ENCODE data around the gene CCDC196.

The CCDC196 gene

DNA sequence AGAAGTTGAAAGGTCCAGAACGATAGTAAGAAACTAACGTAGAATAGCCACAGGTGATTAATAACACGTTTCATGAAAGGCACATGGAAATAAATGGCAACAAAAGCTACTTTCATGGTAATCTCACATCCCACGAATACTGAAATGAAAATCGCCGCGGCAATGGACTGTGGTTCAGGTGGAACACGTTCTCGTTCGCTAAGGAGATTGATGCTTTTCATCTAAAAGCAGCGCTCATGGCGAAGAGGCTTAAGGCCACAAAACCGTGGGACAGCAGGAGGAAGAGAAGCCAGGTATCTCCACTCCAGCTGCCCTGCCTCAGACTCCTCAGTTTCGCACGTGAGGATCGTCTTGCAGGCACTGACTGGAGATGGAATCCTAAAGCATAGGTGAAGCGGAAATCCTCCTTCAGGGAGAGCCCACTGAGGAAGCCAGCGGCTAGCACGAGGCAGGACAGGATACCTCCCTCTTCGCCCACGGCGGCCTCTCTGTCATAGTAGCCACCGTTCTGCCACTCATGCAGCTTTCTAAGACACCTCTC, 21.1 kb downstream of the CCDC196 start:
- Mint-ChIP-seq H3K36me3 (ENCODE audit: low read depth) (peaks cover 10% of the 10 kb centered on the region), H3K4me1 (peaks cover 25% of the 10 kb centered on the region), H3K4me3 (peak overlapping the region; percentile 87), H3K27ac (peak overlapping the region; percentile 94), H3K9me3 (peaks cover 3% of the 10 kb centered on the region), H3K27me3 (ENCODE audit: low read depth, poor library complexity) (peaks cover 20% of the 10 kb centered on the region)
- no peak for DNase-seq
- TF ChIP-seq, protein P1, sequence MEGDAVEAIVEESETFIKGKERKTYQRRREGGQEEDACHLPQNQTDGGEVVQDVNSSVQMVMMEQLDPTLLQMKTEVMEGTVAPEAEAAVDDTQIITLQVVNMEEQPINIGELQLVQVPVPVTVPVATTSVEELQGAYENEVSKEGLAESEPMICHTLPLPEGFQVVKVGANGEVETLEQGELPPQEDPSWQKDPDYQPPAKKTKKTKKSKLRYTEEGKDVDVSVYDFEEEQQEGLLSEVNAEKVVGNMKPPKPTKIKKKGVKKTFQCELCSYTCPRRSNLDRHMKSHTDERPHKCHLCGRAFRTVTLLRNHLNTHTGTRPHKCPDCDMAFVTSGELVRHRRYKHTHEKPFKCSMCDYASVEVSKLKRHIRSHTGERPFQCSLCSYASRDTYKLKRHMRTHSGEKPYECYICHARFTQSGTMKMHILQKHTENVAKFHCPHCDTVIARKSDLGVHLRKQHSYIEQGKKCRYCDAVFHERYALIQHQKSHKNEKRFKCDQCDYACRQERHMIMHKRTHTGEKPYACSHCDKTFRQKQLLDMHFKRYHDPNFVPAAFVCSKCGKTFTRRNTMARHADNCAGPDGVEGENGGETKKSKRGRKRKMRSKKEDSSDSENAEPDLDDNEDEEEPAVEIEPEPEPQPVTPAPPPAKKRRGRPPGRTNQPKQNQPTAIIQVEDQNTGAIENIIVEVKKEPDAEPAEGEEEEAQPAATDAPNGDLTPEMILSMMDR (IDR thresholded peaks at IDR 0.05) = no peak

DNA sequence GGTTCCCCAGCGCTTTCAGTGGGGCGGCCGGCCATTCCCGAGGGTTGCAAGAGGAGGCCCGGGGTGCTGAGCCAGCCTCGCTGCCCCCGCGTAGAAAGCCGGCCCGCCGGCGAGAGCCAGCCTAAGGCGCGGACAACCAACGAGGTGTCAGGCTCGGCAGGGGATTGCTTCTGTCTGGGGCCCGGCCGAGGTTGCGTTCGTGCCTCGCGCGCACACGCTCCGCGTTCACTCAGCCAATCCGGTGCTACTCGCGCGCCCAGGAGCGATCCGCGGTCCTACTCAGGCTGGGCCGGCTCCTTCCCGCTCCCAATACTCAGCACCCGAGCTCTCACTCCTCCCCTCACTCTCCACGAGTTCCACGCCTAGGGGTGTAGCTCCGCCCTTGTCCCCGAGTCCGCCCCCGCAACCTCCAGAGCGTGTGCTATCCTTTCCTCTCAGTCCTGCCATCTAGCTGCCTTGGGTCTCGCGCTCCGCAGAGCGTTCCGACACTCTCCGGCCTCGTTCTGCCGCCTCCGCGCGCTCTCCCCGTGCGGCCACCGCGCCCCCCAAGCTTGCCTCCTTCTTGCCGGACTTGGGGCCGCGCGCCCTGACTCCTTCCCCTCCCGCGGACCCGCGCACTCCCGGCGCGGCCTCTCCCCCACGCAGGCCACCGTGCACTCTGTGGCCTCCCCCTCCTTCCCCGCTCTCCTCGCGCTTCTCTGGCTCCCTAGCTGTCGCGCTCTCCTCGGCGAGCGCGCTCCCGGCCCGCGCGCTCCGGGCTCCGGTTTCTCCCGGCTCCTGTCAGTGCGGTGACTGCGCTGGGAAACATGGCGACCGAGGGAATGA, 21.8 kb downstream of the CCDC196 start, which contains the start of gene GPHN:
GPHN (plus strand) TSS at position 426 of the 825 bp plus-strand sequence.
- Mint-ChIP-seq H3K4me3 (peak within 1 kb of the TSS; percentile 87), H3K9me3 (peaks cover 2% of the 10 kb centered on the region), H3K36me3 (ENCODE audit: low read depth) (peaks cover 7% of the 10 kb centered on the region), H3K27me3 (ENCODE audit: low read depth, poor library complexity) (peaks cover 20% of the 10 kb centered on the region), H3K4me1 (peaks cover 25% of the 10 kb centered on the region), H3K27ac (peak within 1 kb of the TSS; percentile 94)
- DNase-seq = peak; percentile 91
- TF ChIP-seq, protein P1 (IDR thresholded peaks at IDR 0.05) = no peak

DNA sequence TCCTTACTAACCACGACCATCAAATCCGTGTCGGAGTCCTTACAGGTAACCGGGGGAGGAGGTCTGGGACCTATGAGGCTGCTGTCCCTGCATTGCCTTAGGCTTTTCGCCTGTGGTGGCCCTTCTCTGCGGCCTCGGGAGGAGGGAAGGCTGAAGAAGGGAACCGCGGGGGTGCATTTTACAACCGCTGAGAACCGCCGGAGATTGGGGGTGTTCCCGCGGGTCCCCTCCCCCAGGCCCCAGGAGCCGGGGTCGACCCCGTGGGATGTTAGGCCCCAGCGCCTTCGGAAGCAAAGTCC, 22.3 kb downstream of the CCDC196 start:
- Mint-ChIP-seq H3K4me3 (peak overlapping the region; percentile 87), H3K27me3 (ENCODE audit: low read depth, poor library complexity) (peaks cover 20% of the 10 kb centered on the region), H3K9me3 (no peaks in the 10 kb centered on the region), H3K27ac (peak overlapping the region; percentile 94), H3K4me1 (peaks cover 25% of the 10 kb centered on the region), H3K36me3 (ENCODE audit: low read depth) (peaks cover 1% of the 10 kb centered on the region)
- DNase-seq = no peak
- TF ChIP-seq, protein P1 (IDR thresholded peaks at IDR 0.05) = no peak

DNA sequence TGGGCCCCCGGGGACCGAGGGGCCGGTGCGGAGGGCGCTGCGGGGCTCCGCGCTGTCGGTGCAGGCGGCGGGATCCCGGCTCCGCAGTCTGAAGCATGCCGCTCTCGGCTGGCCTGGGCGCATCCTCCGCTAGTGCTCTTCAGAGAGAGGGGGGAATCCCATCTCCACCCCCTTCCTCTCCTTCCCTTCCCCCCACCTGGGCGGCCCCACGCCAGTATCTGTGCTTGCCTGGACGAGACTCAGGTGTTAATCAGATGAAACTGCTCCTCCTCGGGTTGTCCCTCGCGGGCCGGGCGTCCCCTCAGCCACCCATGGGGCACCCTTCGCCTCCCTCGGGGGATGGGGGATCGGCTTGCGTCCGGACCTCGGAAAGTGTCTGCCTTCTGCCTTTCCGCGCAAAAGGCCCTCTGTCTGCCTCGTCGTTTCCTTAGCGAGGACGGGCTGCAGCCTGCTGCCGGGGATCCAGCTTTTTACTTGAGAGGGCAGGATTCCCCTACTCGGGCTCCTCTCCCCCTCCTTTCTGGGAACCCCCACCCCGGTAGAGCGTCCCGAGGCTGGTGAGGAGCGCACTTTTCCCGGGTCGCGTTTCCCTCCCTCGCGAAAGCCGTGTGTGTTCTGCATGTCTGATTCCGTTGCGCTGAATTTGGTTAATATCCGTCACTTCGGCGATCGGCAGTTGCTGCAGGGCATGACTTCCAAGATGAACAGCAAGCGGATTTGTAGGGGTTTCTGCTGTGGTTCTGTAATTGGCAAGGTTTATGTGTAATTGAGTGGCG, 22.9 kb downstream of the CCDC196 start:
- DNase-seq = peak; percentile 53
- no peak overlapping the region for H3K27ac Mint-ChIP-seq
- peak overlapping the region; percentile 87 for H3K4me3 Mint-ChIP-seq
- TF ChIP-seq, protein P1 (IDR thresholded peaks at IDR 0.05) = no peak
- H3K4me1 Mint-ChIP-seq = peaks cover 25% of the 10 kb centered on the region
- no peaks in the 10 kb centered on the region for H3K9me3 Mint-ChIP-seq
- H3K36me3 Mint-ChIP-seq (ENCODE audit: low read depth) = no peaks in the 10 kb centered on the region
- H3K27me3 Mint-ChIP-seq (ENCODE audit: low read depth, poor library complexity) = peaks cover 20% of the 10 kb centered on the region

DNA sequence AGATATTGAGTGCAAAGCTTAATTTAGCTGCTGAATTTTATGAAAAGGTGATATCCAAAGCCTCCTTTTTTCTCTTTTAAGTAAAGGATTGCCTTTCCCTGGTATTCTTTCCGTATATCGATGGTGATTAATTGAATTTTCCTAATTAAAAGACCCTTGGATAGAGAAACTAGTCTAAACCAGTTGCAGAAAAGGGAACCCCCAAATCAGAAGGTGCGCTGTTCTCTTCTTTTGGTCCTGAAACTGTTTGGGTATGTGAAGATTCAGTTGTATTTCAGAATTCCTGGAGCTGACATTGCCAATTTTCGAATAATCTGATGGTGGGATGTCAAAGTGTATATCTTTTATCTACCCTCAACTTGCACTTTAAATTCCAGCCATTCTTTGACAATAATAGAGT, 23.7 kb downstream of the CCDC196 start:
- Mint-ChIP-seq H3K36me3 (ENCODE audit: low read depth) (no peaks in the 10 kb centered on the region), H3K27ac (no peak overlapping the region), H3K4me1 (peaks cover 25% of the 10 kb centered on the region), H3K4me3 (peak overlapping the region; percentile 87), H3K27me3 (ENCODE audit: low read depth, poor library complexity) (peaks cover 20% of the 10 kb centered on the region), H3K9me3 (no peaks in the 10 kb centered on the region)
- TF ChIP-seq, protein P1 (IDR thresholded peaks at IDR 0.05) = no peak
- no peak for DNase-seq
